HL-60 (cell line): Measurements from ENCODE around the gene TTC28.
A peak's percentile ranks its signal among the peaks of the same experiment; 100 is the strongest.

Source experiments
- DNase-seq, 2 experiments: peaks; one replicate each; pipeline ENCODE4 v3.0.0-alpha.2; 2010 to 2020; ENCODE audit warnings: low read depth in 1 of 2, low spot score in 1 of 2
- H3K27ac ChIP-seq: fragments of 250-450 bp; sonication (Bioruptor Pico); replicated peaks from 2 replicates; pipeline ENCODE4 v1.5.1; 2020; ENCODE audit warnings: mild to moderate bottlenecking, moderate library complexity
- H3K27me3 ChIP-seq: fragments of 250-450 bp; sonication (Bioruptor Pico); 2 replicates; pipeline ENCODE4 v1.5.1; 2021; ENCODE audit warnings: mild to moderate bottlenecking, moderate library complexity; ENCODE audit not compliant: insufficient read depth, poor library complexity, severe bottlenecking
- H3K4me3 ChIP-seq: replicated peaks from 2 replicates; pipeline ENCODE4 v1.5.1; 2011; ENCODE audit warnings: mild to moderate bottlenecking, control low read depth, low read length; ENCODE audit not compliant: insufficient read depth
- GABPA ChIP-seq: IDR thresholded peaks from 2 replicates; pipeline ENCODE4 v1.6.1; 2012; ENCODE audit warnings: low read depth
- POLR2AphosphoS5 ChIP-seq: IDR thresholded peaks from 2 replicates; pipeline ENCODE4 v1.6.1; 2012; ENCODE audit warnings: low read depth
- REST ChIP-seq: IDR thresholded peaks from 2 replicates; pipeline ENCODE4 v1.6.1; 2012; ENCODE audit warnings: low read depth; ENCODE audit not compliant: insufficient replicate concordance
- SPI1 ChIP-seq: IDR thresholded peaks from 2 replicates; pipeline ENCODE4 v1.6.1; 2012; ENCODE audit warnings: low read depth, mild to moderate bottlenecking, borderline replicate concordance
- TF ChIP-seq, protein P1 (sequence below): IDR thresholded peaks from one replicate; pipeline ENCODE4 v1.5.1; 2011; ENCODE audit warnings: low read length, control low read depth, inconsistent platforms; ENCODE audit not compliant: insufficient read depth

Gene TTC28

GRCh38 chr22:27952091-27952490, 727.5 kb downstream of the TTC28 start:
- TF ChIP-seq GABPA (no peak), POLR2AphosphoS5 (no peak), SPI1 (no peak), REST (no peak)
- TF ChIP-seq, protein P1, sequence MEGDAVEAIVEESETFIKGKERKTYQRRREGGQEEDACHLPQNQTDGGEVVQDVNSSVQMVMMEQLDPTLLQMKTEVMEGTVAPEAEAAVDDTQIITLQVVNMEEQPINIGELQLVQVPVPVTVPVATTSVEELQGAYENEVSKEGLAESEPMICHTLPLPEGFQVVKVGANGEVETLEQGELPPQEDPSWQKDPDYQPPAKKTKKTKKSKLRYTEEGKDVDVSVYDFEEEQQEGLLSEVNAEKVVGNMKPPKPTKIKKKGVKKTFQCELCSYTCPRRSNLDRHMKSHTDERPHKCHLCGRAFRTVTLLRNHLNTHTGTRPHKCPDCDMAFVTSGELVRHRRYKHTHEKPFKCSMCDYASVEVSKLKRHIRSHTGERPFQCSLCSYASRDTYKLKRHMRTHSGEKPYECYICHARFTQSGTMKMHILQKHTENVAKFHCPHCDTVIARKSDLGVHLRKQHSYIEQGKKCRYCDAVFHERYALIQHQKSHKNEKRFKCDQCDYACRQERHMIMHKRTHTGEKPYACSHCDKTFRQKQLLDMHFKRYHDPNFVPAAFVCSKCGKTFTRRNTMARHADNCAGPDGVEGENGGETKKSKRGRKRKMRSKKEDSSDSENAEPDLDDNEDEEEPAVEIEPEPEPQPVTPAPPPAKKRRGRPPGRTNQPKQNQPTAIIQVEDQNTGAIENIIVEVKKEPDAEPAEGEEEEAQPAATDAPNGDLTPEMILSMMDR: no peak
- no peak overlapping the region for H3K27ac ChIP-seq
- peak in 1 of 2 experiments; percentile 1 for DNase-seq
- no peak overlapping the region for H3K4me3 ChIP-seq
- no peaks in the 10 kb centered on the region for H3K27me3 ChIP-seq

- DNase-seq: peak in 1 of 2 experiments; percentile 0
- Histone ChIP-seq H3K4me3 (no peak overlapping the region), H3K27ac (no peak overlapping the region), H3K27me3 (no peaks in the 10 kb centered on the region)
- TF ChIP-seq, protein P1: no peak
- TF ChIP-seq REST: no peak
- TF ChIP-seq POLR2AphosphoS5: no peak
- no peak for TF ChIP-seq SPI1
- TF ChIP-seq GABPA: no peak
Measured at GRCh38 chr22:27949421-27949820, 730.2 kb downstream of the TTC28 start.

DNA sequence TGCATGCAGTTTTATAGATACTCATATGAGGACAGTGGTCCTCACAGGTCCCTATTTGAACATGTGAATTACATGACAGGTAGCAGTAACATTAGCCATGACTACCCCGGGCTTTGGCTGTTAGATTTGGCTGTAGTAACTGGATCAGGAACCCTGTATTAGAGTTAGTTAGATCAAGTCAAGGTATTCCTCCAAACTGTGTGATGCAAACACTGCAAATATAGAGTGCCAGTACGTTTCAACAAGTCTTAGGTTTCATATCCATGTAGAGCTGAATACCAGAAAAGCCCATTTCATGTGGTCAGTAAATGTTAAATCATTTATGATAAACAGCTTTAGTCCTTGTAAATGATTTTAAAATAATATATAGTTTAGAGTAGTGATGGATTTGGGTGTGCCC, 731.1 kb downstream of the TTC28 start:
- no peak for TF ChIP-seq SPI1
- TF ChIP-seq, protein P1: no peak
- TF ChIP-seq GABPA: no peak
- no peak for TF ChIP-seq POLR2AphosphoS5
- no peak for TF ChIP-seq REST
- Histone ChIP-seq H3K27ac (no peak overlapping the region), H3K27me3 (no peaks in the 10 kb centered on the region), H3K4me3 (no peak overlapping the region)
- DNase-seq: no peak
